ENCODE data around the gene CYP2U1.
"Not testable (repeated sequence)": the region's sequence is repeated elsewhere in the genome, so short reads cannot be mapped to it uniquely, and the experiment has no call there.

The CYP2U1 gene

GRCh38 chr4:107922486-107923473 lies 8.6 kb upstream of the CYP2U1 start:
- no peak for DNase-seq (ENCODE audit: low spot score)

- not testable (repeated sequence) for DNase-seq (ENCODE audit: low spot score)
Observed at GRCh38 chr4:107925713-107926112, 5.6 kb upstream of the CYP2U1 start.

DNA sequence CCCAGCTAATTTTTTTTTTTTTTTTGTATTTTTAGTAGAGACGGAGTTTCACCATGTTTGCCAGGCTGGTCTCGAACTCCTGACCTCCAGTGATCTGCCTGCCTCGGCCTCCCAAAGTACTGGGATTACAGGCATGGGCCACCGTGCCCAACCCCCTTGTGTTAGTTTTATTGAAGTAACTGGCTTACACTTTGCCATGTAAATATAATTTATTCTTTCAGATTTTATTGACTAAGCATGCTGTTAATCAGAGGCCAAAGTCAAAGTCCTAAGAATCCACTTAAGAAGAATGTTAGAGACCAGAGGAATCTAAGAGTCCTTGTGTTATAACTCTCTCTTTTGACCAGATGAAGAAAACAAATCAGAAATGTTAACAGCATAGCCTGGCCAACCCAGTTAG lies 4.5 kb upstream of the CYP2U1 start:
- not testable (repeated sequence) for DNase-seq (ENCODE audit: low spot score)

DNA sequence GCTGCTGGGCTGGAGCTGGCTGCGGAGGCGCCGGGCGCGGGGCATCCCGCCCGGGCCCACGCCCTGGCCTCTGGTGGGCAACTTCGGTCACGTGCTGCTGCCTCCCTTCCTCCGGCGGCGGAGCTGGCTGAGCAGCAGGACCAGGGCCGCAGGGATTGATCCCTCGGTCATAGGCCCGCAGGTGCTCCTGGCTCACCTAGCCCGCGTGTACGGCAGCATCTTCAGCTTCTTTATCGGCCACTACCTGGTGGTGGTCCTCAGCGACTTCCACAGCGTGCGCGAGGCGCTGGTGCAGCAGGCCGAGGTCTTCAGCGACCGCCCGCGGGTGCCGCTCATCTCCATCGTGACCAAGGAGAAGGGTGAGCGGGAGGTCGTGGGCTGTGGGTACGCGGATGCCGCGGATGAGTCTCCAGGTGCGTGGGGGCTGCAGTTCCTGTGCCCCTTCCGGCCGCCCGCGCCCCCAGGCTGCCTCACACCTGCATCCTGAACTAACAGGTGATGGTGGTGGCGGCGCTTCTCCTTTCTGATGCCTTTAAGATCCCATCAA lies 499 bp downstream of the CYP2U1 start:
- DNase-seq (ENCODE audit: low spot score) = no peak

- no peak for DNase-seq (ENCODE audit: low spot score)
Observed at GRCh38 chr4:107935246-107935645, 3.9 kb downstream of the CYP2U1 start.

- no peak for DNase-seq (ENCODE audit: low spot score)
Observed at GRCh38 chr4:107937040-107937439, 5.7 kb downstream of the CYP2U1 start.

DNA sequence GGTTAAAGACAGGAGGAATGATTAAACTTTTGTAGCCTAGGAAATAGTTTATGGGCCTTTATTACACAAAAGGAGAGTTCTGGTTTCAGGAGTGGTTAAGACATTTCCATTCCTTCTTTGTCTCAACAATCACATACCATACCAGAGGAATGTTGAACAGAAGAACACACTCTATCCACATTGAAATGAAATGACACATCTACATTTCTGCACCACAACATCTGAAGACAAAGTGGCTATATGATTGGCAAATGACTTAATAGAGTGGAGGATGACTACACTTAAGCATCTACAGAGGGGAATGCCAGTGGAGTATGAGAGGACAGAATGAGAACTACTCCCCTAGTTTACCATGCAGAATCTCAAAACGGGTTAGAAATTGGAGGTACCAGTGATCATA lies 8.0 kb downstream of the CYP2U1 start:
- peak; percentile 18 for DNase-seq (ENCODE audit: low spot score)

DNA sequence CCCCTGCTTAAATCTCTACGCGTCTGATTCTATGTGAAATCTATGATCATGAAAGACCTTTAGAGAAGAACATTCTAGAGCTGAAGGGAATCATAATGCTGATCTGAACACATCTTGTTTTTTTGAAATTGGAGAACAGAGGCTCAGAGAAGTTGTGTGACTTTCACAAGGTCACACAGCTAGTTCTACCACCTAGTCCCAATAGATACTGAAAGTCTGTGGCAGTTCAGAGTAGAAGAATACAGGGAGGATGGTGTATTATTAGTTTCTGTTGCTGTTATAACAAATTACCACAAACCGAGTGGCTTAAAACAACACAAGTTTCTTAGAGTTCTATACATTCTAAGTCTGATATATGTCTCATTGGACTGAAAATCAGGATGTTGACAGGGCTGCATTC lies 14.5 kb downstream of the CYP2U1 start:
- no peak for DNase-seq (ENCODE audit: low spot score)

DNA sequence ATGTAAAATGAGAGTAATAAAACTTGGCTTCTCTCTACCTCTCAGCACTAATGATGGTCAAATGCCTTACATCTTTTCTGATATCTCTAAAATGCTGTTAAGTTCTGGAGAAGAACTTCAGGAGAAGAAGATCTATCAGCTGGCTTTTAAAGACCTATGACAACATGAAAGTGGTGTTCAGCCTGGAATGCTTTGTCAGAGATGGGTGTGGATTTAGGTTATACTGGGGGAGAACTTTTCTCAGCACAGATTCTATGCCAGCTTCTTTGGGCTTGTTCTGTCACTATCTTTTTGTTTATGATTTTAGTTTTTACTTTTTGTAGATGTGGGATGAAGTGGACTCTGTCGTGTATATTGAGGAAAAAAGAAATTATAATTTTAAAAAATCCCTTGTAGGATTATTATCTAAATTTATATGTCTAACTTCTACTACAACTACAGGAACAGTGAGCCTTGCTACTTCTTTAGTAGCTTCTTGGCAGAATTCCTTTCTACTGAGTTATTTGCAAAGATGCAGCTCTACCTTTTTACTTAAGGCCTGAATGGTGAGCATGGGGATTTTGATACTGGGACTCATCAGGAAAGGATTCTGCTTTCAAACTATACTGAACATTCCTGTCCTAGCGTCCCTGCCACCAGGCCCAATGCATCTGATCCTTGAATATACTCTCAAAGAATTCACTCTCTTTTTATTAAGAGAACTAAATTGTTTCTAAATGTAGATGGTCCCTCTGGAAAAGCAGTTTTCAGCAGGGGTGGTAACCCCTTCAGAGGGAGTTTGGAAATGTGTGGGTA lies 19.6 kb downstream of the CYP2U1 start:
- no peak for DNase-seq (ENCODE audit: low spot score)

GRCh38 chr4:107951551-107951950 lies 20.2 kb downstream of the CYP2U1 start:
- peak; percentile 51 for DNase-seq (ENCODE audit: low spot score)

DNA sequence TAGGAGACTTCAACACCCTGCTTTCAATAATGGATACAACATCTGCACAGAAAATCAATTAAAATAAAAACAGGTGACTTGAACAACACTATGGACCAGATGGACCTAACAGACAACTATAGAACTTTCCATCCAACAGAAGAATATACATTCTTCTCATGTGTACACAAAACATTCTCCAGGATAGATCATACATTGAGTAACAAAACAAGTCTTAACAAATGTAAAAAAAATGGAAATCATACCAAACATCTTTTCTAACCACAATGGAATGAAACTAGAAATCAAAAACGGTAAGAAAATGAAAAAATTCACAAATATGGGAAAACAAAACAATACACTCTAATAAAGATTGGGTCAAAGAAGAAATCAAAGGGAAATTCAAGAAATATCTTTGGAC lies 24.7 kb downstream of the CYP2U1 start:
- no peak for DNase-seq (ENCODE audit: low spot score)

- DNase-seq (ENCODE audit: low spot score) = no peak
Observed at GRCh38 chr4:107966903-107967302, 35.6 kb downstream of the CYP2U1 start.

- DNase-seq (ENCODE audit: low spot score) = not testable (repeated sequence)
Observed at GRCh38 chr4:107967519-107967918, 36.2 kb downstream of the CYP2U1 start.

- not testable (repeated sequence) for DNase-seq (ENCODE audit: low spot score)
Observed at GRCh38 chr4:107967921-107968320, 36.6 kb downstream of the CYP2U1 start.

DNA sequence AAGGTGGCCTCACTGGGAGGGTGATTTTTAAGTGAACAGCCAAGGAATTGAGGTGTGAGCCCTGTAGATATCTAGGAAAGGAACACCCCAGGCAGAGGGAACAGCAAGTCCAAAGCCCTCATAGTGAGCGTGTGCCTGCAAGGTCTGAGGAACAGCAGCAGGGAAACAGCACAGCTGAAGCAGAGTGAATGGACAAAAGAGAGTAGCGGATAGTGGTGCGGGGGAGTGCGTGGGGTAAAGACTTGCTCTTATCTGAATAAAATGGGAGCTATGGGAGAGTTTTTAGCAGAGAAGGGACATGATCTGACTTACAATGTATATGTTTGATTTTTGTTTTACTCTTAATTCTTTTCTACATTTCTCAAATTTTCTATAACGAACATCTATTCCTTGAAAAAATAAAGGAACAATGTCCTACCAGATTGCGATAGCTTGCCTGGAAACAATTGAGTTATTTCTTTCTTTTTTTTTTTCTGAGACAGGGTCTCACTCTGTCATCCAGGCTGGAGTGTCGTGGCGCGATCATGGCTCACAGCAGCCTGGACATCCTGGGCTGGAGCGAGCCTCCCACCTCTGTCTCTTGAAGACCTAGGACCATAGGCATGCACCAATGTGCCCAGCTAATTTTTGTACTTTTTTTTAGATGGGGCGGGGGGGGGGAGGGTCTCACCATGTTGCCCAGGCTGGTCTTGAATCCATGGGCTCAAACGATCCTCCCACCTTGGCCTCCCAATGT lies 38.9 kb downstream of the CYP2U1 start:
- DNase-seq (ENCODE audit: low spot score) = no peak

- no peak for DNase-seq (ENCODE audit: low spot score)
Observed at GRCh38 chr4:107972605-107973004, 41.3 kb downstream of the CYP2U1 start.

- no peak for DNase-seq (ENCODE audit: low spot score)
Observed at GRCh38 chr4:107974523-107974922, 43.2 kb downstream of the CYP2U1 start.

- no peak for DNase-seq (ENCODE audit: low spot score)
Observed at GRCh38 chr4:107977482-107977881, 46.1 kb downstream of the CYP2U1 start.

- DNase-seq (ENCODE audit: low spot score) = no peak
Observed at GRCh38 chr4:107977966-107978705, 46.8 kb downstream of the CYP2U1 start.

DNA sequence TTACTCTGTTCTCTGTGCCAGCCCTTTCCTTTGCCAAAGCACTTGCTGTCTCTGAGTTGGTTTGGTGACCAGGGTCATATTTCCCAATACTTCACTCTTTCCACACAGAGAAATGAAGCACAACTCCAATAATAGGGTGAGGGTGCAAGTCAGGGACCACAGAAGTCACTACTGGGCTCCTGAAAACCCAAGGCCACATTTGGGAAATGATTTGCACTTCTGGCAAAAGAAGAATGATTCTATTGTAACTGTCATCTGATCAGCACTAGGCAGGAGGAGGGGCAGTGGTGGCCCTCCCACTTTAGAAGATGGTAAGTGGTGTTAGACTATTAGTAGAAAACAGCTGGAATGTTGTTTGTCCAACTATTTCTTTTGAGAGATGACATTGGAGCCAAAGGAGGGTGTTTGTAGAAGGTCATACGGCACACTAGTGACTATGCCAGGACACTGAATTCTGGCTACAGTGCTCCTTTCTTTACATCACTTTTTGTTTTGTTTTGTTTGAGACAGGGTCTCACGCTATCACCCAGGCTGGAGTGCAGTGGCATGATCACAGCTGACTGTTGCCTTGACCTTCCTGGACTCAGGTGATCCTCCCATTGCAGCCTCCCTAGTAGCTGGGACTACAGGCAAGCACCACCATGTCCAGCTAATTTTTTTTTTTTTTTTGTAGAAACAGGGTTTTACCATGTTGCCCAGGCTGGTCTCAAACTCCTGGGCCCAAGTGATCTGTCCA lies 47.5 kb downstream of the CYP2U1 start:
- no peak for DNase-seq (ENCODE audit: low spot score)

All from hepatic stellate cell (primary cell).